AG08396 (cell line): ENCODE results near the gene PTOV1.
A peak's percentile ranks its signal among the peaks of the same experiment; 100 is the strongest.

ENCODE experiments used
- DNase-seq: peaks from one replicate; pipeline ENCODE4 v3.0.0; 2012; ENCODE audit warnings: low spot score, mixed read lengths

The PTOV1 gene

DNA sequence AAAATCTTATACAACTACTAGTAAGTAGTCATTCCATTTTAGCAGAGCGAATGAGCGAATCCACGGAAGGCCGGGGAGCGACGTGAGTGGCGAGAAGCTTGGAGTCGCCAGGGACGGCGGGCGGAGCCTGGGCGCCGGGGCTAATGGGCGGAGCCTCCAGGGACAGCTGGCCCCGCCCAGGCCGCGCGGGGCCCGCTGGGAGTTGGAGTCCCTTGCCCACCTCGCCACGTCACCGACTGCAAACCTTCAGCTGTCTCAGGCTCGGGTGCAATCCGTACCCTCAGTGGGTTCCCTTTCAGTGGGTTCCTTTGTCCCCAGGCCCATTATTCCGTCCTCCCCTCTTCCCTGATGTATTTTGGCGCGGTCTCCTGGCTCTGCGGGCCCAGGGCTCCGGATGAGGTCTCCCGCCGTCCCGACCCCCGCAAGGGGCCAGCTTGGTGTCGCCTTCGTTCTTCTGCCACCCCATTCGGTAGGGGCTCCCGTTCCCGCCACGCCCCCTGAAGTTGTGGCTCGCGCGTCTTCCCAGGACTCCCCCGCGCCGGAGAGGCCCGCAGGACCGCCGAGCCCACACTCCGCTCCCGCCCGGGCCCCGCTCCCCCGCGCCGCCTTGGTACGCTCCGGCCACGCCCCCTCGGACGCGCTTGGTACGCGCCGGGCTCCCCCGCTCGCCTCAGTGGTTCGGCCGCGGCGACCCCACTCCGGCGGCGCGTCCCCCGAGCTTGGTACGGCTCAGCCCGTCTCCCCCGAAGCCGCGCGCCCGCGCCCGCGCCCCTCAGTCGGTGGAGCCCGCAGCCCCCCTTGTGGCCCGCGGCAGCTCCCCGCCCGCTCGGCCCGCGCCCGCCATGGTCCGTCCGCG is at the start of gene PTOV1:
PTOV1 (plus strand) TSS at position 673 of the 856 bp plus-strand sequence.
- DNase-seq = peak; percentile 98

DNA sequence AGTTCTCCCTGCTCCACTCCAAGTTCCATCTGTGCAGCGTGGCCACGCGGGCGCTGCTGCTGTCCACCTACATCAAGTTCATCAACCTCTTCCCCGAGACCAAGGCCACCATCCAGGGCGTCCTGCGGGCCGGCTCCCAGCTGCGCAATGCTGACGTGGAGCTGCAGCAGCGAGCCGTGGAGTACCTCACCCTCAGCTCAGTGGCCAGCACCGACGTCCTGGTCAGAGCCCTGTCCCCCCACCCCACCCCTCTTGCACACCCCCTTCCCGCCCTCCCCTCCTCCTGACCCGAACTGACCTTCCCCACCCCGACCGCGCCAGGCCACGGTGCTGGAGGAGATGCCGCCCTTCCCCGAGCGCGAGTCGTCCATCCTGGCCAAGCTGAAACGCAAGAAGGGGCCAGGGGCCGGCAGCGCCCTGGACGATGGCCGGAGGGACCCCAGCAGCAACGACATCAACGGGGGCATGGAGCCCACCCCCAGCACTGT is 49.5 kb upstream of the PTOV1 start:
- DNase-seq = no peak

DNA sequence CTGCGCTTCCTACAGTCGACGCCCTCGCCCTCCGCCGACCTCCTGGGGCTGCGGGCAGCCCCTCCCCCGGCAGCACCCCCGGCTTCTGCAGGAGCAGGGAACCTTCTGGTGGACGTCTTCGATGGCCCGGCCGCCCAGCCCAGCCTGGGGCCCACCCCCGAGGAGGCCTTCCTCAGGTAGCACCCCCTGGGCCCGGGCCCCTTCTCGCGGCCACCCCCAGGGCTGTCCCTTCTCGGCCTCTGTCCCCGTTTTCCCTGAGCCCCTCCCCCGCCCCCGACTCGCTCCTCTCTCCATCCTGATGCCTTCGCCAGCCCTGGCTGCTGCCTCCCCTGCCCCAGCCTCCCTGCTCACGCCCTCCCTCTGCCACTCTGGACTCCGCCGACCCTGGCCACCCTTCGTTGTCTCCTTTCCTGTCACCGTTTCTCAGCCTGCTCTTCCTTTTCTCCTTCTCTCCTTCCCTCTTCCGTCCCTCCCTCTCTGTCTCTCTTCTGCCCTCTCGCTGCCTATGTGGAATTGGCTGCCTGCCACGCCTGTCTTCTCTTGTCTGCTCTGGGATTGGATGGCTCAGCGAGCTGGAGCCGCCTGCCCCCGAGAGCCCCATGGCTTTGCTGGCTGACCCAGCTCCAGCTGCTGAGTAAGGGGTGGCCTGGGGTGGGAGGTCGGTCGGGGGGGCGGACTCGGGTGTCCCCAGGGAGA is 48.8 kb upstream of the PTOV1 start:
- DNase-seq = peak; percentile 96

DNA sequence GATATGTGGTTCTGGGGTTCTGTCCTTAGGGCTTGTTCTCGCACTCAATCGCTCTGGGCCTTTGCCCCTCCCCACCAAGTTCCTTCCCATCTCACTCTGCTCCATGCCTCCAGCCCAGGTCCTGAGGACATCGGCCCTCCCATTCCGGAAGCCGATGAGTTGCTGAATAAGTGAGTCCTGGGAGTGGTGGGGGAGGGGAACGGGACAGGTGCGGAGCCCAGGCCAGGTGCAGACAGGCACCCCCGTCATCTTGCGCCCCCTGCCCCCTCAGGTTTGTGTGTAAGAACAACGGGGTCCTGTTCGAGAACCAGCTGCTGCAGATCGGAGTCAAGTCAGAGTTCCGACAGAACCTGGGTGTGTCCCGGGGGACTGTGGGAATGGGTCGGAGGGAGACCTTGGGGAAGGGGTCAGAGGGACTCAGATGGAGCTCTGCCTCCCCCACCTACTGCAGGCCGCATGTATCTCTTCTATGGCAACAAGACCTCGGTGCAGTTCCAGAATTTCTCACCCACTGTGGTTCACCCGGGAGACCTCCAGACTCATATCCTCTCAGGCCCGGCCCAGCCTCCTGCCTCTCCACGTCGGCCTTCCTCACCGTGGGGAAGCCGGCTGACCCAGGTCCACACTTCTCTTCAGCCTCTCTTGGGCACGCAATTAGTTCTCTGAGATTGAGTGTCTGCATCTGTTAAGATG is 48.0 kb upstream of the PTOV1 start:
- no peak for DNase-seq

DNA sequence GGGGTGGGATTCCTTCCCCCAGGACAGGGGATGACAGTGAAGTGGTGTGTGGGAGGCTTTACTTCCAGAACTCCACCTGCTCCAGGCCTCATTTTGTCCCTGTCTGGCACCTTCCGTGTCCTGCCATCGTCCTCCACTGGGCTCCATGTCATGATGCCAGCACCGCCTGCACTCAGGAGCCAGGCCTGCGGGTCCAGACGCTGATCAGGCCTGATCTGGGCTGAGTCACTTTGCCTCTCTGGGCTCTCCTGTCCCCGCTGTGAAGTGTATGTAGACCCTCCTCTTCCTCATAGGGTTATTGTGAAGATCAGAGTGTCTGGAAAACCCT is 47.5 kb upstream of the PTOV1 start:
- DNase-seq = no peak

DNA sequence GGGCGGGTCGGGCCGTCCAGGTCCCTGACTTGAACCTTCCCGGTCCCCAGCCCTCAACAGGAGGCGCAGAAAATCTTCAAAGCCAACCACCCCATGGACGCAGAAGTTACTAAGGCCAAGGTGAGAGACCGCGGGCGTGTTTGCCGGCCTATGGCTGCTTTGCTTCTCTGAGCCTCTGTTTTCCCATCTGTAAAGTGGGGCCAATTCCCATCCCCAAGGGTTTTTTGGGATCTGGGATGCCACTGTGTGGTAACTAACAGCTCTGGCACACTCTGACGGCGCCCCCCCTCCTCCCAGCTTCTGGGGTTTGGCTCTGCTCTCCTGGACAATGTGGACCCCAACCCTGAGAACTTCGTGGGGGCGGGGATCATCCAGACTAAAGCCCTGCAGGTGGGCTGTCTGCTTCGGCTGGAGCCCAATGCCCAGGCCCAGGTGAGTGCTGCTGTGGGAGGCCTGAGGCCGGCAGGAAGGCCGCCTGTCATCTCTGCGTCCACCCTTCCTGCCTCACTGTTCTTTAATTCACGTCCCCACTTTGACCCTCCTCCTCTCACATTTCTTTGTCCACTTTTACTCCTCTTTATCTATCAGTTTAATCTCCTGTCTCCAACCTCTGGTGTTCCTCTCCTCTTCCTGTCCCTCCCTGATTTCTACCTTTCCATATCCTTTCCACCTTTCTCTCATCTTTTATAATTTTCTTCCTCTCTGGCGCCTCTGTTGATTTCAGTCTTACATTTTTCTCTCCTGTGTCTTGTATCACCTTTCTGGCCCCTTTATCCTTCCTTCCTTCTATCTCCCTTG is 44.9 kb upstream of the PTOV1 start:
- no peak for DNase-seq

DNA sequence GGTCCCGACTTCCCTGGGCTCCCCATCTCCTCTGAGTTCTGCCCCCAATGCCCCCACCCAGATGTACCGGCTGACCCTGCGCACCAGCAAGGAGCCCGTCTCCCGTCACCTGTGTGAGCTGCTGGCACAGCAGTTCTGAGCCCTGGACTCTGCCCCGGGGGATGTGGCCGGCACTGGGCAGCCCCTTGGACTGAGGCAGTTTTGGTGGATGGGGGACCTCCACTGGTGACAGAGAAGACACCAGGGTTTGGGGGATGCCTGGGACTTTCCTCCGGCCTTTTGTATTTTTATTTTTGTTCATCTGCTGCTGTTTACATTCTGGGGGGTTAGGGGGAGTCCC is 44.4 kb upstream of the PTOV1 start:
- DNase-seq = no peak

DNA sequence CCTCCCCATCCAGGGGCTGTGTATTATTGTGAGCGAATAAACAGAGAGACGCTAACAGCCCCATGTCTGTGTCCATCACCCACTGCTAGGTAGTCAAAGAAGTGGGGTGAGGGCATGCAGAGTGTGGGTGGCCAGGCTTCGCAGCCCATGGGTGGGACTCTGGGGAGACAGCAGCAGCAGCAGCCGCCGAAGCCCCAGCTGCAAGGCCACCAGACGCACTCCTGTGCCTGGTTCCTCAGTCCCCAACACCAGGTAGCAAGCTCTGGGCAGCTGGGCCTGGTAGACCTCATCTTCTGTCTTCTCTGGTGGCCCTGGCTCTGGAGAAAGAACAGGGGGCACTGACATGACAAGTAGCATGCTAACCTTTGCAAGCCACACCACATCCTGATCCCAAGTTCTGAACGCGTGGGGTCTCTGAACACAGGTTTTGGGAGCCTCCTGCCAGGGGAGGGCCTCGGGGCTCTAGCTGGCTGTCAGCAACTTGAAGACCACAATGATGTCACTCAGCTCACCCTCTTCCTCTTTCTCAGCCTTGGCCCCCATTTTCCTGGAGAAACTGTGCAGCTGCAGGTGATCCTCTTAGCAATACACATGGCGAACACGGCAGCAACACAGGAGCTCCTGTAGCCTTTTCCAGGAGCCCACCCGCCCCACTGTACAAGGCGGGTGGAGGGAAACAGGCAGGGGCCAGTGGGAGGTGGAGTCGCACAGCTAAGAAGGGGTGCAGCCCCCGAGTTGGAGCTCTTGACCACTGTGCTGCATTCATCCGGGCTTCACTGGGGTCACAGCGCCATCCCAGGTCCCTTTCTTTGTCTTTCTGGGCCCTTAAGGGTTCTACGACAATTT is 43.7 kb upstream of the PTOV1 start:
- DNase-seq = no peak

DNA sequence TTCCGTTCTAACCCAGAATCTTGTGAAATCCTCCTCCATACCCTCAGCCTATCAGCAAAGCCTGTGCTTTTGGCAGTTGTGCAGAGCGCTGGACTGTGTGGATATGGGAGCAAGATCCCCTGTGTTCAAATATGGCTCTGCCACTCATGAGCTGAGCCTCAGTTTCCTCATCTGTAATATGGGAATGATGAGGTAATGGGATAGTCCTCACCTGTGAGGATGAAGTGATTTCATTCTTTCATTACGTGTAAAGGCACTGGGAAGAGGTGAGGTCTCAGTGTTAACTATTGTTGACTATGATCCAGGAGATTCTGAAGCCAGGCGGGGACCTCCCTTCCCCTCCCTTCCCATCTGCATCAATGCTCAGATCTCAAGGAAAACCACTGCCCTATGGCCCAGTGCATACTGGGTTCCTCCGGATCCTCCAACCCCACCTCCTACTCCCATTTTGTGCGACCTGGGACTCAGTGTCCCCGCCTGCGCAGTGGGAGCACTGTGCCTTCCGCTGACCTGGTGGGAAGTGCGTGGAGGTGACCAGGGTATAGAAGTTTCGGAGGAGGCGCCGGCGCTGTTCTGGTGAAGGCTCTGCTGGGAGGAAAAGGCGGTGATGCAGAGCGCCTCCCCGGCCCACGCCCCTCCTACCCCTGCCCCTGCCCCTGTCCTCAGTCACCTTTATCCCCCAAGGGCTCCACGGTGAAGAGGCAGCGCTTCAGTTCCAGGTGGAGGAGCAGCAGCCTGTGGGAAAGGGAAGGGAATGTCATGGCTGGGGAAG is 42.9 kb upstream of the PTOV1 start:
- DNase-seq = no peak

DNA sequence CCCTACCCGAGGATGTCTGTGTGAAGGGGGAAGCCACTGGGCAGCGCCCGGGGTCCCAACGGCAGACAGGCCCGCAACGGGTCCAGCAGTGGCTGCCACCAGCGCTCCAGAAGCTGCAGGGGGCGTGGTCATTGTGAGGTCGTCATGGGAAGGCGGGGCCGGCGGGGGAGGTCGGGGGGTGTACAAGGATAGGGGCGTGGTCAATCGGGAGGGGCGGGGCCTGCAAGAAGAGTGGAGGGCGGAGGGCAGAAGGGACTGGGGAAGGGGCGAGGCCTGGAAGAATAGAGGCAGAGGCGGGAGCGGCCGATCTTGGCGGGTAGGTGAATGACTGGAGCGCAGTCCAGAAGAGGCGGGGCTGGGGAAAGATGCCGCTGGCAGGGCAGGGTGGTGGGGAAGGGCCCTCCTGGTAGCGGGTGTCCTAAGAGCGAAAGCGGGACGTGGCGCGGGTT is 42.2 kb upstream of the PTOV1 start:
- peak; percentile 95 for DNase-seq

DNA sequence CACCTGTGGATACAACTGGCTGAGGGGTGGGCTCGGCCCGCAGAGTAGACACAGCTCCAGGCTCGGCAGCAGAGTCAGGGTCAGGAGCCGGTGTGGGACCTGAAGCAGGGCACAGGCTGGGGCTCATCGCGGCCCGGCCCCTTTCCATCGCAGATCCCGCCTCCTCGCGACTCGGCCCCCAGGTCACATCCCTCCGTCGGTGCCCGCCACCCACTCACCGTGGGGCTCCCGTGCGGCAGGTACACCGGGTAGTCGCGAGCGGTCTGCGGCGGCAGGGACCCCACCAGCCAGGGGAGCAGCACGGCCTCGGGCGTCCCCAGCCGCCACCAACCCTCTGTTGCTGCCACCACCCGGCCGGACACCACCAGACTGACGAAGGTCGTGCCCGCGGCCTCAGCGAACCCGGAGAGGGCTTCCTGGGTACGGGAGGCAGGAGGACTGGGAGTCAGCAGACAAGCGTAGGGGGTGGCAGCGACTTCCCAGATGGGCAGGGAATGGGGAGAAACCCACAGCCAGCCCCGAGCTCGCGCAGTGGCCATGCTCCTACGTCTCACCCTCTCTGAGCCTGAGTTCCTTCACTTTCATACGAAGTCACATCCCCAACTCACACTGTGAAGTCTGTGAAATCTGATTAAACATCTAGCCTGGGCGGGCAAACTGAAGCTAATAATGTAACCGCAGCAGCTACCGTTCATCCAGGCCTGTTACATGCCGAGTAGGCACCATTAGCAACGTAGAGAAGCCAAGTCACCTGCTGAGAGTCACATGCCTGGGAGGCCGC is 41.6 kb upstream of the PTOV1 start:
- DNase-seq = peak; percentile 55

DNA sequence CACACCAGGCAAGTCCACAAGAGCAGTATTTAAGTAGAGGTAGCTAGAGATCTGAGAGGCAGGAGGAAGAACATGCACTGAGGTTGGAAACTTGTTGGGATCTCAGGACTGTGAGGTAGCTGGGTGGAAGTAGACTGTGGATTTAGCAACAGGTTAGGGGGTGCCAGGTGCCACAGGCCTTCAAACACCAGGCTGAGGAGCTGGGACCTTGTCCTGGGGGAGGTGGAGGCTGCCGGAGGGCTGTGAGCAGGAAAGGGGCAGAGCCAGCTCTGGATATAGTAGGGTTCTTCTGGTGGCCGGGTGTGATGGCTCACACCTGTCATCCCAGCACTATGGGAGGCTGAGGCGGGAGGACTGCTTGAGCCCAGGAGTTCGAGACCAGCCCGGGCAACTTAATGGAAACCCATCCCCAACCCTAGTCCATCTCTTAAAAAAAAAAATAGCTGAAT is 41.0 kb upstream of the PTOV1 start:
- no peak for DNase-seq

DNA sequence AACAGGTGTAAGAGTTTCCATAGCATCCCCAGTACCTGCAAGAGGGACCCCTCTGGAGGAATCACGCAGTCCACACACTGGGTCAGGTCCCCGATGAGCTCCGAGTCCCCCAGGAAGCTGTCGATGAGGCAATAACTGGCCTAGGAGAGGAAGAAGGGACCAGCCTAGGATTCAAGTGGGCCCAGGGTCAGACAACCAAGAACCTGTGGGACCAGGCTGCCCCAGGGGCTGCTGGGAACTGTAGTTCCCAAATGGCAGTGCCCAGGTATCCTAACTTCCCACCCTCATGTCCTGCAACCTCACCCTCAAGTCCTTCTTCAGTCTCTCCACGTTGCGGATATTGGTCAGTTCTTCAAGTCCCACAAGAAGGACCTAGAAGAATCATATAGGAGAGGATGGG is 39.6 kb upstream of the PTOV1 start:
- no peak for DNase-seq

DNA sequence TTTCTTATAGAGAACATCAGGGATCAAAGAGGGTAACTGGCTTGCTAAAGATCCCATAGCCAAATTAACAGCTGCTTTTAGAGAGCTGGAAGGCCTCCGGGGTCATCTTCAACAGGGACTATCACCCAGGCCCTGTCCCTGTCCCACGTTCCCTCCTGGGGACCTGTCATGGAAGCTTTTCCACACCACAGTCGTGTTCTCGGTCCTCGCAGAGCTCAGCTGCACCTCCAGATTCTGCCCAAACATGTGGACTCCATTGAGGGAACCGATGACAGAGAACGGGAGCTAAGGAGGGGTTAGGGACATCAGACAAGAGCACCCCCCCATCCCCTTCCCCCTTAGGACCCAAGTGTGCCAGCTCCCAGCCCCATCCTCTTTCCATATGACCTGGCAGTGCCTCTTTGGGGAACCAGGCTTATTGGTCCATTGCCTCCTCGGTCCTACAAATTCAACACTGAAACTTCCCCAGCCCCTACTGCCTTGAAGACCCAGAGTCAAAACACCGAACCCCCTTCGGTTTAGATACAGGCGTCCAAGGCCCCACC is 38.4 kb upstream of the PTOV1 start:
- no peak for DNase-seq

DNA sequence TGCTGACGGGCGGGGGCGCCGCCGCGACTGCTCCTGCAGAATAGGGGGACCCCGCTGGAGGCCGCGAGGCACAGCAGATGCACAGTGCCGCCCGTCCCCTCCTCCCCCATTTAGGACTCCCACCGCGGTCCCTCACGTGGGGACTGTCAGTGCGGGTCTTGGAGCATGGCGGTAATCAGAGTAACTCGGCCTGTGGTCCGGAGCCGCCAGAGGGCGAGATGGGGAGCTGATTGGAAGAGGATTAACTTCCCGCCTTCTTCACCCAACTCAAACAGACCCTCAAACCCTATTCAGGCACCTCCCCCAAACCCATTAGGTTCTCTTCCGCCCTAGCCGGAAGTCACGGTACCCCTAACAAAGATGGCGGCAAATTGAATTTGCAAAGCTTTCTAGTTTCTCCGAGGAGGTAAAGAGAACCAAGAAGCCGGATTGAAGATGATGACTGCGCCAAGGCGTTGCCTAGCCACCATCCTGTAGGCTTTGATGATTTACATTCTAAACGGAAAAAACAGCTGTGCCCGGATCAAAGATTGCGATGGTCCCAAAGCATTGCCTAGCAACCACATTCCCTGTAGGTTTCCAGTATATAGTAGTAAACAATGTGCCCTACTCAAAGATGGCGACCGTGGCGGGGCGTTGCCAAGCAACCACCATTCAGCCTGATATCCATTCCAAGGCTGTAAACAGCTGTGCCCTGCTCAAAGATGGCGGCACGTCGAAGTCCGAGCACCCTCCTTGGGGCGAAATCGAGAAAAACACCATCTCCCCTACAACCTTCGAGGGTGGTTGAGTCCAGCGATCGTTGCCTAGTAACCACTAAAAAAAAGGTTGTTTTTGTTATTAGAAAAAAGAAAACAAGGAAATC is 37.7 kb upstream of the PTOV1 start, which contains the start of gene FUZ:
FUZ (minus strand) TSS at position 296 of the 865 bp plus-strand sequence; CDS start at position 110, 186 bp downstream.
- peak; percentile 95 for DNase-seq

DNA sequence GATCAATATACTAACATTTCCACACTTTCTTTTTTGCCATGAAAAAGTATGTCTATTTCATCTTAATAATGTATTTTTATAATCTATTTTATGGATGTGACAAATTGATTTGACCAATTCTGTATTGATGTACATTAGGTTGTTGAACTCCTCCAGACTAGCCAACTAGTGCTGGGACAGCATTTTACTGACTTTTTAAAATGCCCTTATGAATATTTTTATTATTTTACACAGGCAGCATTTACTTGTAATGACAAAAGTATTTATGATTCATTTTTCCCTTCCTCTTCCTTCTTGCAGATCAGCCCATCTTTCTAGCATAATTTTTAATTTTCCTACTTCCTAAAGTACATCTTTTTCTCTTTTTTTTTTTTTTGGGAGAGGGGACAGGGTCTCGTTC is 36.9 kb upstream of the PTOV1 start:
- DNase-seq = no peak

DNA sequence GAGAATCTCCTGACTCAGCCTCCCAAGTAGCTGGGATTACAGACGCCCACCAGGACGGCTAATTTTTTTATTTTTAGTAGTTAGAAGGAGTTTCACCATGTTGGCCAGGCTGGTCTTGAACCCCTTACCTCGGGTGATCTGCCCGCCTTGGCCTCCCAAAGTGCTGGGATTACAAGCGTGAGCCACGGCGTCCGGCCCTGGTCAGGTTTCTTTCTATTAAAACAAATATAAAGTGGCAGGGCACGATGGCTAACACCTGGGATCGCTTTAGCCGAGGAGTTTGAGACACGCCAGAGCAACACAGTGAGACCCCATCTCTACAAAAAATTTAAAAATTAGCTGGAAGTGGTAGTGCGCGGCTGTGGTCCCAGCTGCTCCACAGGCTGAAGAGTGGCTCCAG is 34.4 kb upstream of the PTOV1 start:
- DNase-seq = no peak
